Neural cell (in vitro differentiated cells): ENCODE data around the gene ANO5.

Experiments used
- TAF1 ChIP-seq: IDR thresholded peaks from 2 replicates; pipeline ENCODE4 v1.6.1; 2012; ENCODE audit warnings: low read depth
- TF ChIP-seq, protein P1 (sequence below): fragments of 450-650 bp; IDR thresholded peaks from 2 replicates; pipeline ENCODE4 v1.5.1; 2014; ENCODE audit warnings: antibody characterized with exemption, mild to moderate bottlenecking, moderate library complexity; ENCODE audit not compliant: poor library complexity, severe bottlenecking

DNA sequence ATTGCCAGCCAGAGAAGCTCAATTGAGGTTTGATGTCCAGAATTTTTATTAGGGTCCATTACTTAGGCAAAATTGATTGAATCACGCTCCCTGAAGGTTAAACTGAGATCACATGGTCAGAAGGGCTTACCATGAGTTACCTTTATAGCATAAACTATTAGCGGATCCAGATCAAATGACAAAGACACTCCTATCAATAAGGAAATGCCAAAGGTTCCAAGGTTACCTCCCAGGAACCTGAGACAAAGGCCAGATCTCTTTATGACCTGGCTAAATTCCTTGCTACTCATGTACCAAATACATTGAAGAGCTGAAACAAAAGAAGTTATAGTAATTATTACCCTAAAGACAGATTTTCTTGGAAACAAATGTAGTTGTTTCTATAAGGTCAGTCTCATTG lies 27.8 kb upstream of the ANO5 start:
- TF ChIP-seq, protein P1, sequence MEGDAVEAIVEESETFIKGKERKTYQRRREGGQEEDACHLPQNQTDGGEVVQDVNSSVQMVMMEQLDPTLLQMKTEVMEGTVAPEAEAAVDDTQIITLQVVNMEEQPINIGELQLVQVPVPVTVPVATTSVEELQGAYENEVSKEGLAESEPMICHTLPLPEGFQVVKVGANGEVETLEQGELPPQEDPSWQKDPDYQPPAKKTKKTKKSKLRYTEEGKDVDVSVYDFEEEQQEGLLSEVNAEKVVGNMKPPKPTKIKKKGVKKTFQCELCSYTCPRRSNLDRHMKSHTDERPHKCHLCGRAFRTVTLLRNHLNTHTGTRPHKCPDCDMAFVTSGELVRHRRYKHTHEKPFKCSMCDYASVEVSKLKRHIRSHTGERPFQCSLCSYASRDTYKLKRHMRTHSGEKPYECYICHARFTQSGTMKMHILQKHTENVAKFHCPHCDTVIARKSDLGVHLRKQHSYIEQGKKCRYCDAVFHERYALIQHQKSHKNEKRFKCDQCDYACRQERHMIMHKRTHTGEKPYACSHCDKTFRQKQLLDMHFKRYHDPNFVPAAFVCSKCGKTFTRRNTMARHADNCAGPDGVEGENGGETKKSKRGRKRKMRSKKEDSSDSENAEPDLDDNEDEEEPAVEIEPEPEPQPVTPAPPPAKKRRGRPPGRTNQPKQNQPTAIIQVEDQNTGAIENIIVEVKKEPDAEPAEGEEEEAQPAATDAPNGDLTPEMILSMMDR, result no peak
- TF ChIP-seq TAF1, result no peak
